ENCODE results near the gene GABRG3.

Gene GABRG3

GRCh38 chr15:27066446-27066845, 95.5 kb downstream of the GABRG3 start:
- no peak for DNase-seq (ENCODE audit: low read depth)
- TF ChIP-seq, protein P1, sequence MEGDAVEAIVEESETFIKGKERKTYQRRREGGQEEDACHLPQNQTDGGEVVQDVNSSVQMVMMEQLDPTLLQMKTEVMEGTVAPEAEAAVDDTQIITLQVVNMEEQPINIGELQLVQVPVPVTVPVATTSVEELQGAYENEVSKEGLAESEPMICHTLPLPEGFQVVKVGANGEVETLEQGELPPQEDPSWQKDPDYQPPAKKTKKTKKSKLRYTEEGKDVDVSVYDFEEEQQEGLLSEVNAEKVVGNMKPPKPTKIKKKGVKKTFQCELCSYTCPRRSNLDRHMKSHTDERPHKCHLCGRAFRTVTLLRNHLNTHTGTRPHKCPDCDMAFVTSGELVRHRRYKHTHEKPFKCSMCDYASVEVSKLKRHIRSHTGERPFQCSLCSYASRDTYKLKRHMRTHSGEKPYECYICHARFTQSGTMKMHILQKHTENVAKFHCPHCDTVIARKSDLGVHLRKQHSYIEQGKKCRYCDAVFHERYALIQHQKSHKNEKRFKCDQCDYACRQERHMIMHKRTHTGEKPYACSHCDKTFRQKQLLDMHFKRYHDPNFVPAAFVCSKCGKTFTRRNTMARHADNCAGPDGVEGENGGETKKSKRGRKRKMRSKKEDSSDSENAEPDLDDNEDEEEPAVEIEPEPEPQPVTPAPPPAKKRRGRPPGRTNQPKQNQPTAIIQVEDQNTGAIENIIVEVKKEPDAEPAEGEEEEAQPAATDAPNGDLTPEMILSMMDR (IDR thresholded peaks at IDR 0.05; ENCODE audit: insufficient read depth, low read depth, low read length, missing control alignments): no peak
- H3K4me3 ChIP-seq (ENCODE audit: low read depth, low read length): no peak overlapping the region

- no peak overlapping the region for H3K4me3 ChIP-seq (ENCODE audit: low read depth, low read length)
- TF ChIP-seq, protein P1 (IDR thresholded peaks at IDR 0.05; ENCODE audit: insufficient read depth, low read depth, low read length, missing control alignments): no peak
- DNase-seq (ENCODE audit: low read depth): no peak
Observed at GRCh38 chr15:27067175-27067574, 96.2 kb downstream of the GABRG3 start.

- DNase-seq (ENCODE audit: low read depth): no peak
- TF ChIP-seq, protein P1 (IDR thresholded peaks at IDR 0.05; ENCODE audit: insufficient read depth, low read depth, low read length, missing control alignments): no peak
- H3K4me3 ChIP-seq (ENCODE audit: low read depth, low read length): no peak overlapping the region
Observed at GRCh38 chr15:27070841-27071240, 99.9 kb downstream of the GABRG3 start.

DNA sequence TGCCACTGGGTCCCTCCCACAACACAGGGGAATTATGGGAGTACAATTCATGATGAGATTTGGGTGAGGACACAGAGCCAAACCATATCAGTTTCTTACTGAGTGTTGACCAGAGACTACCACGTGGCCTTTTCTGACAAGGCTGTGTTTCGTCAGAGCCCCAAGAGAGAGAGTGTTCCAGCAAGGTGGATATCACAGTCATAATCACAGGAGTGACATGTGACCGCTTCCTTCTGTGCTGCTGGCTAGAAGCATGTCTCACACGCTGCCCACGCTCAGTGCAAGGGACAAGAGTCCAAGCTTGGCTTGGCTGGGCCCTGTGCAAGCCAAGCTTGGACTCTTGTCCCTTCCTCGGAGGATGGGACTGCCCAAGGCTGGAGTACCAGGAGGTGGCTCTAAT, 103.2 kb downstream of the GABRG3 start:
- no peak overlapping the region for H3K4me3 ChIP-seq (ENCODE audit: low read depth, low read length)
- DNase-seq (ENCODE audit: low read depth): no peak
- TF ChIP-seq, protein P1 (IDR thresholded peaks at IDR 0.05; ENCODE audit: insufficient read depth, low read depth, low read length, missing control alignments): no peak

- H3K4me3 ChIP-seq (ENCODE audit: low read depth, low read length): no peak overlapping the region
- TF ChIP-seq, protein P1 (IDR thresholded peaks at IDR 0.05; ENCODE audit: insufficient read depth, low read depth, low read length, missing control alignments): no peak
- no peak for DNase-seq (ENCODE audit: low read depth)
Observed at GRCh38 chr15:27077790-27078189, 106.8 kb downstream of the GABRG3 start.

DNA sequence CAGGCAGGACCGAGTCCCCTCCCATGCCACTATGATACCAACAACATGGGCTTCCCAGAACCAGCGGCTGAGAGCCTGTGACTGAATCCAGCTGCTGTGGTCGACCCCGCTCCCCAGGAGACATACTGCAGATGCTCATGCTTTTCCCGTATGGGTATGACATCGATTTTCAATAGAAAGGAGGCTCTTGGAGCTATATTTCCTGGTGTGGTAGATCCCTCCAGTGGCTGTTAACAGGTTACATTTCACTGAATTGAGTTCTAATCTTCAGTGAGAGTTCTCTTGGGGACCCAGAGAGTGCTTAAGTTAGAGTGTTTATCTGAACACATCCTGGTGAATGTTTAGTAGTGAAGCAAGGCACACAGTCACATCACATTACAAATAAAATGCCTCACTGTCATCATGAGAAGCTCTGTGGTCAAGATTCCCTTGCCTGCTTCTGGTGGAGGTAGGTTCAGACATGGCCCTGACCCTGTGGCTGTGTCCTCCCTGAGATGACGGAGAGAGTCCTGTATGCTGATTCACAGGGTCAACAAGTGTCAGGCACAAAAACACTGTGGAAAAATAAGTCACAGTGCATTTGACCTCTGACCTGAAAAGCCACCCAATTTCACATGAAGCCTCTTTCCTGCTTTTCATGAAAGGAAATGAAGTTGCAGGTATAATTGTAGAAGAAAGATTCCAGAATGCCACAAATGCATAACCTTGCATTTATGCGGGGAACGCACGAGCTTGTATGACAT, 110.9 kb downstream of the GABRG3 start:
- DNase-seq (ENCODE audit: low read depth): no peak
- H3K4me3 ChIP-seq (ENCODE audit: low read depth, low read length): no peak overlapping the region
- TF ChIP-seq, protein P1 (IDR thresholded peaks at IDR 0.05; ENCODE audit: insufficient read depth, low read depth, low read length, missing control alignments): no peak

DNA sequence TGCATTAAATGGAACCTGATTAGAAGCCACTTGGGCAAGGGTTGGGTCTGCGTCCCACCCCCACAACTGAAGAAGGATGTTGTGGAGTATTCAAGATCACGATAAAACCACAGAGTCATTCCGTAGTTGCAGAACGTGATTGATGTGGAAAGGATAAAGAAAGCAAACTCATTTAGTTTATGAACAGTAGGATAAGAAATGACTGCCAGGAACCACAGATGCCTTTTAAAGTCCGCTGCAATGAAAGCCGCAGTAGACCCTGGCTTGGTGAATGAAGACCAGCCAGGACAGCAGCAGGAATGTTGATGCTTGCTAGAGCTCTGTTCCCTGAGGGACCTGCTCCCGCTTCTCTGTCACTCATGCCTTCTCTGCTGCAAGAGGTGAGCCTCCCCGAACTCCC, 111.5 kb downstream of the GABRG3 start:
- no peak for DNase-seq (ENCODE audit: low read depth)
- H3K4me3 ChIP-seq (ENCODE audit: low read depth, low read length): no peak overlapping the region
- TF ChIP-seq, protein P1 (IDR thresholded peaks at IDR 0.05; ENCODE audit: insufficient read depth, low read depth, low read length, missing control alignments): no peak

All from GM12865 (cell line).